ENCODE results near the gene C1orf174. TPM values are rescaled to one million over a fixed set of nuclear protein-coding genes. Genes with fewer than 3 reads are reported as not detected.
A peak's percentile ranks its signal among the peaks of the same experiment; 100 is the strongest.

Gene C1orf174
- total and polyA plus RNA-seq, 2 of the 13 experiments (the other 11 are each of a cell fraction or from before 2014, with no cell fraction given), result 21.6 to 31.4 TPM

- no peak overlapping the region for H2AFZ ChIP-seq (ENCODE audit: low read length)
- no peak overlapping the region for H3K4me2 ChIP-seq (ENCODE audit: low read depth, low read length)
- H3K79me2 ChIP-seq (ENCODE audit: insufficient read depth, low read length), result no peaks in the 10 kb centered on the region
- BruUV-seq (replicated peaks), result no TSS peak
- H3K9ac ChIP-seq (ENCODE audit: insufficient read depth, low read depth, low read length), result no peak overlapping the region
- intact Hi-C loops (cut with micrococcal nuclease; ENCODE audit: unreplicated experiment) (no loop called here), in situ Hi-C loops (cut with HindIII; ENCODE audit: extremely low pct_ligation_motif_present, low pct_unique_long_range_greater_than_20kb) (loop anchor here (25.0 kb wide), 1 partner anchor 147 kb away; no protein-coding TSS in a partner anchor)
- H3K27ac ChIP-seq (ENCODE audit: extremely low read length, insufficient read depth, low read length), result no peak overlapping the region
- H3K4me1 ChIP-seq (ENCODE audit: insufficient read depth, low read length), result 0 out of 2 replicates have a peak, but pooled peaks cover 5% of the 10 kb centered on the region
- no peak overlapping the region for H3K4me3 ChIP-seq (replicated peaks in 1 of 3; ENCODE audit: insufficient read depth in 1 of 3, low read depth in 2 of 3, low read length in 3 of 3)
- peaks cover 3% of the 10 kb centered on the region; the same call in 1 of the 2 replicates for H4K20me1 ChIP-seq (ENCODE audit: insufficient read depth, low read length)
- H3K9me3 ChIP-seq (ENCODE audit: low read length), result no peaks in the 10 kb centered on the region
- ChIA-PET POLR2A (no interaction called here), CTCF (ENCODE audit: low intra/inter-chr PET ratio, low total read pairs) (no interaction called here)
- 41% methylated on average over 4 of the region's 15 CpGs for WGBS (ENCODE audit: low lambda C conversion rate)
- TF ChIP-seq ZNF564 (CRISPR knock-in tag; IDR thresholded peaks at IDR 0.05) (no peak), AGO1 (IDR thresholded peaks at IDR 0.05; ENCODE audit: low read depth, low read length, poor library complexity, severe bottlenecking) (peak; percentile 36), ASH2L (IDR thresholded peaks at IDR 0.05; ENCODE audit: insufficient read length, low read depth, low read length) (no peak), AGO2 (optimal IDR thresholded peaks at IDR 0.05; ENCODE audit: low read depth, low read length) (peak; percentile 51), POLR2G (IDR thresholded peaks at IDR 0.05; ENCODE audit: low read depth, low read length) (peak; percentile 16; the same call in 1 of the 2 replicates), AKAP8 (CRISPR knock-in tag; IDR thresholded peaks at IDR 0.05) (peak; percentile 52), ZNF136 (CRISPR knock-in tag; IDR thresholded peaks at IDR 0.05; ENCODE audit: low read depth) (no peak), ZNF512 (CRISPR knock-in tag; IDR thresholded peaks at IDR 0.05) (no peak), SRSF1 (optimal IDR thresholded peaks at IDR 0.05; ENCODE audit: low read depth, low read length) (no peak), SALL1 (CRISPR knock-in tag; IDR thresholded peaks at IDR 0.05) (no peak), ZNF335 (CRISPR knock-in tag; IDR thresholded peaks at IDR 0.05) (no peak)
- TF ChIP-seq, protein P1, sequence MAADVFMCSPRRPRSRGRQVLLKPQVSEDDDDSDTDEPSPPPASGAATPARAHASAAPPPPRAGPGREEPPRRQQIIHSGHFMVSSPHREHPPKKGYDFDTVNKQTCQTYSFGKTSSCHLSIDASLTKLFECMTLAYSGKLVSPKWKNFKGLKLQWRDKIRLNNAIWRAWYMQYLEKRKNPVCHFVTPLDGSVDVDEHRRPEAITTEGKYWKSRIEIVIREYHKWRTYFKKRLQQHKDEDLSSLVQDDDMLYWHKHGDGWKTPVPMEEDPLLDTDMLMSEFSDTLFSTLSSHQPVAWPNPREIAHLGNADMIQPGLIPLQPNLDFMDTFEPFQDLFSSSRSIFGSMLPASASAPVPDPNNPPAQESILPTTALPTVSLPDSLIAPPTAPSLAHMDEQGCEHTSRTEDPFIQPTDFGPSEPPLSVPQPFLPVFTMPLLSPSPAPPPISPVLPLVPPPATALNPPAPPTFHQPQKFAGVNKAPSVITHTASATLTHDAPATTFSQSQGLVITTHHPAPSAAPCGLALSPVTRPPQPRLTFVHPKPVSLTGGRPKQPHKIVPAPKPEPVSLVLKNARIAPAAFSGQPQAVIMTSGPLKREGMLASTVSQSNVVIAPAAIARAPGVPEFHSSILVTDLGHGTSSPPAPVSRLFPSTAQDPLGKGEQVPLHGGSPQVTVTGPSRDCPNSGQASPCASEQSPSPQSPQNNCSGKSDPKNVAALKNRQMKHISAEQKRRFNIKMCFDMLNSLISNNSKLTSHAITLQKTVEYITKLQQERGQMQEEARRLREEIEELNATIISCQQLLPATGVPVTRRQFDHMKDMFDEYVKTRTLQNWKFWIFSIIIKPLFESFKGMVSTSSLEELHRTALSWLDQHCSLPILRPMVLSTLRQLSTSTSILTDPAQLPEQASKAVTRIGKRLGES (CRISPR knock-in tag; IDR thresholded peaks at IDR 0.05; ENCODE audit: borderline replicate concordance), result no peak
- peaks cover 2 to 10% of the 10 kb centered on the region in 2 experiments; a peak in 2 of 5 replicates for H3K27me3 ChIP-seq (ENCODE audit: control insufficient read depth in 1 of 2, insufficient read depth in 2 of 2, low read length in 2 of 2)
- ATAC-seq, result no peak
- no peak for FAIRE-seq
- H3K36me3 ChIP-seq (replicated peaks in 1 of 2; ENCODE audit: control insufficient read depth in 1 of 2, insufficient read depth in 2 of 2, low read length in 2 of 2), result no peaks in the 10 kb centered on the region
- DNase-seq (ENCODE audit: low spot score), result no peak
Observed at GRCh38 chr1:3915551-3916121, 15.6 kb upstream of the C1orf174 start.
